Measurements from ENCODE around the gene PIAS3. TPM values are rescaled to one million over a fixed set of nuclear protein-coding genes. Genes with fewer than 3 reads are reported as not detected.

The PIAS3 gene
- total RNA-seq, 8 experiments from 2014 or later, result 8.2 to 24.9 (median 18.9) TPM

- WGBS, 10 experiments, result 20 to 83% (median 54%) methylated on average over 1 of the region's 1 CpG; no CpG with 5 or more reads in 4 of the 10 experiments
- in situ Hi-C loops (cut with MboI; ENCODE audit: low pct_unique_long_range_greater_than_20kb in 2 of 9, low sequenced_read_pairs in 9 of 9, unreplicated experiment in 9 of 9), result loop anchor here in 1 of 9 experiments (10.0 kb wide), 1 partner anchor 124 kb away; no protein-coding TSS in a partner anchor
- no peak overlapping the region for H3K27ac ChIP-seq
- H3K4me1 ChIP-seq (replicated peaks in 1 of 2), result peaks cover 2 to 6% of the 10 kb centered on the region in 2 donors
- H3K4me3 ChIP-seq, result no peak overlapping the region
- ATAC-seq (replicated peaks in 6 of 8), result peak in 1 of 8 experiments; percentile 3
Observed at GRCh38 chr1:145891143-145891542, 32.3 kb upstream of the PIAS3 start.

- H3K4me1 ChIP-seq (replicated peaks in 1 of 2), result peaks cover 7 to 11% of the 10 kb centered on the region in 2 donors
- in situ Hi-C loops (cut with MboI; ENCODE audit: low pct_unique_long_range_greater_than_20kb in 2 of 9, low sequenced_read_pairs in 9 of 9, unreplicated experiment in 9 of 9), result loop anchor here in 2 of 9 experiments (10.0 kb wide), 2 partner anchors 115 to 125 kb away; no protein-coding TSS in a partner anchor
- no peak overlapping the region for H3K4me3 ChIP-seq
- H3K27ac ChIP-seq, result no peak overlapping the region
- 60 to 94% (median 79%) methylated on average over 1 to 3 of the region's 3 CpGs; no CpG with 5 or more reads in 4 of the 10 experiments for WGBS, 10 experiments
- ATAC-seq (replicated peaks in 6 of 8), result no peak
Observed at GRCh38 chr1:145889722-145890121, 30.8 kb upstream of the PIAS3 start.

GRCh38 chr1:145887631-145888030 lies 28.8 kb upstream of the PIAS3 start:
- peaks cover 7 to 11% of the 10 kb centered on the region in 2 donors for H3K4me1 ChIP-seq (replicated peaks in 1 of 2)
- WGBS, 10 experiments, result 14 to 70% (median 38%) methylated on average over 1 to 5 of the region's 5 CpGs; no CpG with 5 or more reads in 2 of the 10 experiments
- H3K27ac ChIP-seq, result no peak overlapping the region
- no peak for ATAC-seq (replicated peaks in 6 of 8)
- in situ Hi-C loops (cut with MboI; ENCODE audit: low pct_unique_long_range_greater_than_20kb in 2 of 9, low sequenced_read_pairs in 9 of 9, unreplicated experiment in 9 of 9), result loop anchor here in 1 of 9 experiments (10.0 kb wide), 1 partner anchor 117 kb away; no protein-coding TSS in a partner anchor
- no peak overlapping the region for H3K4me3 ChIP-seq

- in situ Hi-C loops (cut with MboI; ENCODE audit: low pct_unique_long_range_greater_than_20kb in 2 of 9, low sequenced_read_pairs in 9 of 9, unreplicated experiment in 9 of 9), result loop anchor here in 1 of 9 experiments (10.0 kb wide), 1 partner anchor 118 kb away; no protein-coding TSS in a partner anchor
- no peak for ATAC-seq (replicated peaks in 6 of 8)
- Histone ChIP-seq H3K4me1 (replicated peaks in 1 of 2) (peaks cover 5 to 6% of the 10 kb centered on the region in 2 donors), H3K4me3 (no peak overlapping the region), H3K27ac (no peak overlapping the region)
- 20 to 100% (median 42%) methylated on average over 1 to 8 of the region's 8 CpGs; no CpG with 5 or more reads in 2 of the 10 experiments for WGBS, 10 experiments
Observed at GRCh38 chr1:145886816-145887215, 27.9 kb upstream of the PIAS3 start.

GRCh38 chr1:145886390-145886789 lies 27.5 kb upstream of the PIAS3 start:
- 20 to 80% (median 60%) methylated on average over 1 to 11 of the region's 11 CpGs; no CpG with 5 or more reads in 1 of the 10 experiments for WGBS, 10 experiments
- Histone ChIP-seq H3K4me1 (replicated peaks in 1 of 2) (peaks cover 5 to 6% of the 10 kb centered on the region in 2 donors), H3K4me3 (peak overlapping the region; percentile 50 to 70 (median 63)), H3K27ac (no peak overlapping the region)
- no peak for ATAC-seq (replicated peaks in 6 of 8)
- in situ Hi-C loops (cut with MboI; ENCODE audit: low pct_unique_long_range_greater_than_20kb in 2 of 9, low sequenced_read_pairs in 9 of 9, unreplicated experiment in 9 of 9), result loop anchor here in 1 of 9 experiments (10.0 kb wide), 1 partner anchor 118 kb away; no protein-coding TSS in a partner anchor

GRCh38 chr1:145885738-145886287 lies 26.9 kb upstream of the PIAS3 start, which contains the start of gene ANKRD35:
ANKRD35 (minus strand) TSS chr1:145885866; CDS start chr1:145885758, 108 bp downstream.
- ATAC-seq (replicated peaks in 6 of 8), result peak; percentile 97 to 100 (median 98)
- 2% methylated on average over 9 of the region's 36 CpGs; no CpG with 5 or more reads in 9 of the 10 experiments for WGBS, 10 experiments
- H3K27ac ChIP-seq, result no peak within 1 kb of the TSS
- H3K4me3 ChIP-seq, result peak within 1 kb of the TSS; percentile 50 to 70 (median 63)
- peaks cover 5 to 6% of the 10 kb centered on the region in 2 donors for H3K4me1 ChIP-seq (replicated peaks in 1 of 2)
- in situ Hi-C loops (cut with MboI; ENCODE audit: low pct_unique_long_range_greater_than_20kb in 2 of 9, low sequenced_read_pairs in 9 of 9, unreplicated experiment in 9 of 9), result loop anchor here in 1 of 9 experiments (10.0 kb wide), 1 partner anchor 119 kb away; no protein-coding TSS in a partner anchor

GRCh38 chr1:145884675-145885074 lies 25.8 kb upstream of the PIAS3 start:
- ATAC-seq (replicated peaks in 6 of 8), result no peak
- H3K27ac ChIP-seq, result no peak overlapping the region
- H3K4me1 ChIP-seq (replicated peaks in 1 of 2), result peaks cover 5 to 9% of the 10 kb centered on the region in 2 donors
- 31 to 73% (median 53%) methylated on average over 1 of the region's 1 CpG; no CpG with 5 or more reads in 6 of the 10 experiments for WGBS, 10 experiments
- in situ Hi-C loops (cut with MboI; ENCODE audit: low pct_unique_long_range_greater_than_20kb in 2 of 9, low sequenced_read_pairs in 9 of 9, unreplicated experiment in 9 of 9), result loop anchor here in 1 of 9 experiments (10.0 kb wide), 1 partner anchor 120 kb away; no protein-coding TSS in a partner anchor
- peak overlapping the region in 2 of 5 donors; percentile 50 to 63 for H3K4me3 ChIP-seq

- Histone ChIP-seq H3K4me3 (no peak overlapping the region), H3K4me1 (replicated peaks in 1 of 2) (peaks cover under 1 to 4% of the 10 kb centered on the region in 2 donors), H3K27ac (no peak overlapping the region)
- peak in 1 of 8 experiments; percentile 45 for ATAC-seq (replicated peaks in 6 of 8)
- WGBS, 10 experiments, result 0 to 89% (median 41%) methylated on average over 1 to 5 of the region's 5 CpGs
- in situ Hi-C loops (cut with MboI; ENCODE audit: low pct_unique_long_range_greater_than_20kb in 2 of 9, low sequenced_read_pairs in 9 of 9, unreplicated experiment in 9 of 9), result loop anchor here in 1 of 9 experiments (10.0 kb wide), 1 partner anchor 125 kb away; no protein-coding TSS in a partner anchor
Observed at GRCh38 chr1:145879775-145880174, 20.9 kb upstream of the PIAS3 start.

- 46 to 100% (median 93%) methylated on average over 1 to 2 of the region's 2 CpGs; no CpG with 5 or more reads in 1 of the 10 experiments for WGBS, 10 experiments
- peak in 3 of 8 experiments; percentile 72 to 97 (median 96) for ATAC-seq (replicated peaks in 6 of 8)
- no peak overlapping the region for H3K4me3 ChIP-seq
- no peak overlapping the region for H3K27ac ChIP-seq
- in situ Hi-C loops (cut with MboI; ENCODE audit: low pct_unique_long_range_greater_than_20kb in 2 of 9, low sequenced_read_pairs in 9 of 9, unreplicated experiment in 9 of 9), result no loop called here
- peaks cover 0 to 4% of the 10 kb centered on the region in 2 donors for H3K4me1 ChIP-seq (replicated peaks in 1 of 2)
Observed at GRCh38 chr1:145878724-145879123, 19.8 kb upstream of the PIAS3 start.

- Histone ChIP-seq H3K27ac (no peak overlapping the region), H3K4me3 (no peak overlapping the region), H3K4me1 (replicated peaks in 1 of 2) (peaks cover 0 to 4% of the 10 kb centered on the region in 2 donors)
- 27 to 100% (median 72%) methylated on average over 1 to 4 of the region's 7 CpGs; no CpG with 5 or more reads in 5 of the 10 experiments for WGBS, 10 experiments
- in situ Hi-C loops (cut with MboI; ENCODE audit: low pct_unique_long_range_greater_than_20kb in 2 of 9, low sequenced_read_pairs in 9 of 9, unreplicated experiment in 9 of 9), result no loop called here
- peak in 1 of 8 experiments; percentile 55 for ATAC-seq (replicated peaks in 6 of 8)
Observed at GRCh38 chr1:145877923-145878486, 19.1 kb upstream of the PIAS3 start.

GRCh38 chr1:145874646-145875045 lies 15.8 kb upstream of the PIAS3 start:
- 70 to 96% (median 89%) methylated on average over 2 to 11 of the region's 12 CpGs; no CpG with 5 or more reads in 3 of the 10 experiments for WGBS, 10 experiments
- no peaks in the 10 kb centered on the region for H3K4me1 ChIP-seq (replicated peaks in 1 of 2)
- no peak overlapping the region for H3K27ac ChIP-seq
- no peak for ATAC-seq (replicated peaks in 6 of 8)
- in situ Hi-C loops (cut with MboI; ENCODE audit: low pct_unique_long_range_greater_than_20kb in 2 of 9, low sequenced_read_pairs in 9 of 9, unreplicated experiment in 9 of 9), result loop anchor here in 1 of 9 experiments (25.0 kb wide), 1 partner anchor 112 kb away; no protein-coding TSS in a partner anchor
- no peak overlapping the region for H3K4me3 ChIP-seq

- 10 to 71% (median 40%) methylated on average over 1 to 26 of the region's 47 CpGs; no CpG with 5 or more reads in 1 of the 10 experiments for WGBS, 10 experiments
- in situ Hi-C loops (cut with MboI; ENCODE audit: low pct_unique_long_range_greater_than_20kb in 2 of 9, low sequenced_read_pairs in 9 of 9, unreplicated experiment in 9 of 9), result loop anchor here in 1 of 9 experiments (25.0 kb wide), 1 partner anchor 110 kb away; no protein-coding TSS in a partner anchor
- ATAC-seq (replicated peaks in 6 of 8), result peak; percentile 53 to 78 (median 62)
- Histone ChIP-seq H3K4me1 (replicated peaks in 1 of 2) (no peaks in the 10 kb centered on the region), H3K4me3 (no peak overlapping the region), H3K27ac (no peak overlapping the region)
Observed at GRCh38 chr1:145871994-145872924, 13.4 kb upstream of the PIAS3 start.

All from motor neuron (in vitro differentiated cells).